Left lung (tissue), 10 donors: ENCODE results near the gene RAP1GAP. TPM values are rescaled to one million over a fixed set of nuclear protein-coding genes. Genes with fewer than 3 reads are reported as not detected.

Experiments
- ATAC-seq: fragments of 200-7000 bp; cut with Tn5 transposase; one replicate; pipeline ENCODE4 v1.9.1; 2020; ENCODE audit warnings: moderate library complexity
- DNase-seq, 4 donors: peaks; one replicate each; pipeline ENCODE4 v3.0.0-alpha.2; 2013 to 2020
- H3K27ac ChIP-seq, 2 donors: fragments of 200-600 bp; sonication (generic) in 1 of 2; one replicate each; pipeline versions ENCODE4 v1.5.0 to v1.8.0; 2020 to 2021
- H3K27me3 ChIP-seq, 2 donors: fragments of 200-600 bp; sonication (generic) in 1 of 2; one replicate each; pipeline versions ENCODE4 v1.5.0 to v1.8.0; 2020 to 2021
- H3K36me3 ChIP-seq, 2 donors: fragments of 200-600 bp; sonication (generic) in 1 of 2; one replicate each; pipeline versions ENCODE4 v1.5.0 to v1.8.0; 2020 to 2021
- H3K4me1 ChIP-seq, 2 donors: fragments of 200-600 bp; one replicate each; pipeline ENCODE4 v1.8.0; 2021
- H3K4me3 ChIP-seq, 2 donors: fragments of 200-600 bp; sonication (generic) in 1 of 2; one replicate each; pipeline versions ENCODE4 v1.5.0 to v1.8.0; 2020 to 2021; ENCODE audit warnings: mild to moderate bottlenecking in 1 of 2
- H3K9me3 ChIP-seq, 2 donors: fragments of 200-600 bp; sonication (generic) in 1 of 2; one replicate each; pipeline versions ENCODE4 v1.5.0 to v1.8.0; 2020 to 2021
- CTCF ChIP-seq, 2 donors: fragments of 200-600 bp; sonication (generic) in 1 of 2; IDR thresholded peaks; one replicate each; pipeline versions ENCODE4 v1.5.0 to v1.8.0; 2021; ENCODE audit warnings: antibody characterized with exemption in 2 of 2
- intact Hi-C, 2 donors: fragments of 100-400 bp; cut with DNase I; formaldehyde crosslinking; loops; one replicate each; pipeline versions ENCODE4 v1.11.2 to v1.14.2; 2022
- polyA plus RNA-seq, 6 donors: library from polyadenylated mRNA; unstranded; fragments of 120-200 nt; gene quantifications; one replicate each; pipeline ENCODE4 v1.2.1, GENCODE V29; 2013; ENCODE audit not compliant: insufficient read length in 6 of 6
- total RNA-seq, 2 donors: library from RNA; stranded (reverse); fragmentation: NEBNext Ultra II Directional; extraction: Animal tissue kit (Norgen Biotek cat#: 25700); gene quantifications; one replicate each; pipeline ENCODE4 v1.2.1, GENCODE V29; 2021
- donor health status: DM: no; HTN: yes; CAD: no.
- donor health status: DM: no; HTN: no; CAD: no.

RAP1GAP gene
- total and polyA plus RNA-seq, 8 donors, result 20.7 to 59.3 (median 45.2) TPM

GRCh38 chr1:21605012-21605715 lies 64.0 kb downstream of the RAP1GAP start:
- Histone ChIP-seq H3K27me3 (peaks cover 0 to 49% of the 10 kb centered on the region in 2 donors), H3K4me3 (no peak overlapping the region), H3K4me1 (no peaks in the 10 kb centered on the region), H3K27ac (no peak overlapping the region), H3K36me3 (no peaks in the 10 kb centered on the region), H3K9me3 (no peaks in the 10 kb centered on the region)
- DNase-seq (no peak), ATAC-seq (no peak)
- TF ChIP-seq CTCF (IDR thresholded peaks at IDR 0.05), result no peak
- intact Hi-C loops, result no loop called here

- intact Hi-C loops, result no loop called here
- Histone ChIP-seq H3K27ac (no peak overlapping the region), H3K36me3 (no peaks in the 10 kb centered on the region), H3K9me3 (no peaks in the 10 kb centered on the region), H3K4me1 (no peaks in the 10 kb centered on the region), H3K4me3 (no peak overlapping the region), H3K27me3 (peaks cover 0 to 42% of the 10 kb centered on the region in 2 donors)
- no peak for TF ChIP-seq CTCF (IDR thresholded peaks at IDR 0.05)
- DNase-seq, result no peak
- ATAC-seq, result no peak
These were observed 64.8 kb downstream of the RAP1GAP start for GRCh38 chr1:21604208-21604957.

- peaks cover 0 to 32% of the 10 kb centered on the region in 2 donors for H3K27me3 ChIP-seq
- TF ChIP-seq CTCF (IDR thresholded peaks at IDR 0.05), result no peak
These were observed 65.7 kb downstream of the RAP1GAP start for GRCh38 chr1:21603177-21604138.

GRCh38 chr1:21601278-21602048 lies 67.7 kb downstream of the RAP1GAP start:
- Histone ChIP-seq H3K27me3 (peaks cover 0 to 40% of the 10 kb centered on the region in 2 donors), H3K4me1 (no peaks in the 10 kb centered on the region), H3K36me3 (no peaks in the 10 kb centered on the region), H3K9me3 (no peaks in the 10 kb centered on the region), H3K27ac (no peak overlapping the region), H3K4me3 (no peak overlapping the region)
- DNase-seq, result no peak
- no peak for ATAC-seq
- TF ChIP-seq CTCF (IDR thresholded peaks at IDR 0.05), result no peak
- intact Hi-C loops, result no loop called here

More at GRCh38 chr1:21603177-21604138, 65.7 kb downstream of the RAP1GAP start:
- no peak overlapping the region for H3K27ac ChIP-seq
- no peak overlapping the region for H3K4me3 ChIP-seq
- DNase-seq, result no peak
- H3K9me3 ChIP-seq, result no peaks in the 10 kb centered on the region
- H3K36me3 ChIP-seq, result no peaks in the 10 kb centered on the region
- intact Hi-C loops, result no loop called here
- ATAC-seq, result no peak
- no peaks in the 10 kb centered on the region for H3K4me1 ChIP-seq
